ENCODE measurements around the gene HOMER2.
A peak's percentile ranks its signal among the peaks of the same experiment; 100 is the strongest.

Gene HOMER2

GRCh38 chr15:82971218-82971984, 18.9 kb upstream of the HOMER2 start:
- no peaks in the 10 kb centered on the region for H3K9me3 Mint-ChIP-seq

DNA sequence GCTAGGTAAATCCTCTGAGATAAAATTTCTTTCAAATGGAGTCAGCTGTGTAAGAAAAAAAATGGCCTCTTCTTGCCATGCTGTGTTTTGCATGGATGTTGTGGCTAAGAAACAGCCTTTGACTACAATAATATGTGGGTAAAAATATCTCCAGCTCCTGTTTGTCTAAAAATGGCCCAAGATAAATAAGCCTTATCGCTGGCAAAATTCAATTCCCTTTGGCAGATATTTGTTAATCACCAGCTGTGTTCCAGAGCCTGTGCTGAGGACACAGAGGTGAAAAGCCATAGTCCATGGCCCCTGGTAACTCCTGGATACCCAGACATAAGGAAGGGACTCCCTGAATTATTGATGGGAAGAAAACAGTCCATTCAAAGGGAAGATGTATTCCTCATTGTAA, 18.2 kb upstream of the HOMER2 start:
- H3K4me3 Mint-ChIP-seq = no peak overlapping the region
- H3K9me3 Mint-ChIP-seq = no peaks in the 10 kb centered on the region
- peaks cover 6% of the 10 kb centered on the region for H3K4me1 Mint-ChIP-seq
- no peak overlapping the region for H3K27ac Mint-ChIP-seq
- no peaks in the 10 kb centered on the region for H3K27me3 Mint-ChIP-seq
- H3K36me3 Mint-ChIP-seq = no peaks in the 10 kb centered on the region

More at GRCh38 chr15:82971218-82971984, 18.9 kb upstream of the HOMER2 start:
- Mint-ChIP-seq H3K27ac (no peak overlapping the region), H3K4me1 (no peaks in the 10 kb centered on the region), H3K27me3 (no peaks in the 10 kb centered on the region), H3K4me3 (no peak overlapping the region), H3K36me3 (no peaks in the 10 kb centered on the region)

- no peaks in the 10 kb centered on the region for H3K27me3 Mint-ChIP-seq
- H3K4me1 Mint-ChIP-seq = peaks cover 6% of the 10 kb centered on the region
- no peaks in the 10 kb centered on the region for H3K9me3 Mint-ChIP-seq
- H3K4me3 Mint-ChIP-seq = no peak overlapping the region
- no peak overlapping the region for H3K27ac Mint-ChIP-seq
- H3K36me3 Mint-ChIP-seq = no peaks in the 10 kb centered on the region
These were observed 17.7 kb upstream of the HOMER2 start for GRCh38 chr15:82970078-82970686.

- H3K9me3 Mint-ChIP-seq = no peaks in the 10 kb centered on the region
- no peaks in the 10 kb centered on the region for H3K36me3 Mint-ChIP-seq
- H3K27me3 Mint-ChIP-seq = no peaks in the 10 kb centered on the region
- peaks cover 6% of the 10 kb centered on the region for H3K4me1 Mint-ChIP-seq
- H3K4me3 Mint-ChIP-seq = no peak overlapping the region
- no peak overlapping the region for H3K27ac Mint-ChIP-seq
These were observed 16.8 kb upstream of the HOMER2 start for GRCh38 chr15:82969353-82969752.

- Mint-ChIP-seq H3K36me3 (no peaks in the 10 kb centered on the region), H3K27ac (no peak overlapping the region), H3K4me1 (peaks cover 6% of the 10 kb centered on the region), H3K4me3 (no peak overlapping the region), H3K27me3 (no peaks in the 10 kb centered on the region), H3K9me3 (no peaks in the 10 kb centered on the region)
These were observed 15.5 kb upstream of the HOMER2 start for GRCh38 chr15:82968066-82968465.

DNA sequence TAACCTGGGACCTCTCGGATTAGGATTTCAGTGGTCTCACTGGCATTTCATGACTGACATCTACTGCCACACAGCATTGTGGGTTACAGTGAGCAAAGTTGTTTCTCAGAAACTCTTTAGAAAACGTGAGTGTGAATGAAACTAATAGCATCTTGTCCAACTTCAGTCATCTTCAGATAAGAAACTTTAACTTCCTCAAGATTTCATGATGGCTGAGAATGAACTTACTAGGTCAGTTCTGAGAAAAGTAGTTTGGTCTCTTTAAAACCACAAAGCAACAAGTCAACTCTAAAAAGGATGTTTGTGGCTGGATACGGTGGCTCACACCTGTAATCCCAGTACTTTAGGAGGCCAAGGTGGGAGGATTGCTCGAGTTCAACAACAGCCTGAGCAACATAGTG, 14.2 kb upstream of the HOMER2 start:
- H3K4me1 Mint-ChIP-seq = peaks cover 6% of the 10 kb centered on the region
- no peaks in the 10 kb centered on the region for H3K36me3 Mint-ChIP-seq
- no peak overlapping the region for H3K27ac Mint-ChIP-seq
- H3K9me3 Mint-ChIP-seq = no peaks in the 10 kb centered on the region
- H3K27me3 Mint-ChIP-seq = no peaks in the 10 kb centered on the region
- H3K4me3 Mint-ChIP-seq = no peak overlapping the region

DNA sequence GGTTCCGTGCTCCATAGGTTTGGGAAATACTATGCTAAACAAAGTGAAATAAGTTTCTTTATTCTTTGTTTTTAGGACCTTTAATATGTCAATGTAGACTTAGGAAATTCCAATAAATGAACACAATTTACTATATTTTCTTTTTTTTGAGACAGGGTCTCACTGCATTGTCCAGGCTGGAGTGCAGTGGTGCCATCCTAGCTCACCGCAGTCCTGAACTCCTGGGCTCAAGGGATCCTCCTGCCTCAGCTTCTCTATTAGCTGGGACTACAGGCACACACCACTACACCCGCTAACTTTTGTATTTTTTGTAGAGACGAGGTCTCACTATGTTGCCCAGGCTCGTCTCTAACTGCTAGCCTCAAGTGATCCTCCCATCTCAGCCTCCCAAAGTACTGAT, 12.4 kb upstream of the HOMER2 start:
- H3K4me1 Mint-ChIP-seq = peaks cover 6% of the 10 kb centered on the region
- no peaks in the 10 kb centered on the region for H3K27me3 Mint-ChIP-seq
- no peaks in the 10 kb centered on the region for H3K9me3 Mint-ChIP-seq
- no peaks in the 10 kb centered on the region for H3K36me3 Mint-ChIP-seq
- no peak overlapping the region for H3K27ac Mint-ChIP-seq
- no peak overlapping the region for H3K4me3 Mint-ChIP-seq

DNA sequence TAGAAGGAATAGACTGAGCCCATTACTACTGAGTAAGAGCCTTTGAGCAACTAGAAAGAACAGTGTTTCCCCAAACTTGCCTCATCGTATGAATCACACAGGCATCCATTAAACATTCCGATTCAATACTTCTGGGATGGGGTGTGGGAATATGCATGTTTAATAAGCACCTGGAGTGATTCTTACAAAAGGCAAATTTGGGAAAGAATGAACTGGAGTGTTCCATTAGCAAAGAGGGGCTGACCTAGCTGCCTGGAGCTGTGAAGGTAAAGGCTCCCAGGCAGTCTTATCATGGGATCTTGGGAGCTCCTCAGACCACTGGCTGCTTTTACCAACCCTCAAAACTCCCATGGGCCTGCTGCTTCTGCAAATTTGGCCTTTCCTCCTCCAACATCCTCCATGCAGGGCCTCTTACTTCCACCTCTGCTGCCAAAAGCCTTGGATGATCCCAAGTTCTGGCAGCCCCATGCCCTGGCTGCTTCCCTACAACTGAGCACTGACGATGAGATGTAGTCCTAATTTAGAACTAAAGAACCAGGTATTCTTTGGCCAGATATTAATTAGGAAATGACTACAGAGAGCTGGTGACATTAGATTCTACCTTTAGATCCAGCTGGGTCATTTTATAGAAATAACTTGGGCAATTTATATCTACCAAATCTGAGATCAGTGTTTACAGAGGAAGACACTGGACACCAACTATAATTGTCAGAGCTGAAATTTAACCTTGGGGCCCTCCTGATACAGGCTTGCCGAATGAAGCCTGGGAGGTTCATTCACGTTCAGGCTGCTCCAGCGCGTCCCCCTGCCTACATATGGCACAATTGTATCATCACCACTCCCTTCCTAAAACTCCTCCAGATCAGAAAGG, 11.2 kb upstream of the HOMER2 start:
- H3K27me3 Mint-ChIP-seq = no peaks in the 10 kb centered on the region
- H3K4me1 Mint-ChIP-seq = peaks cover 6% of the 10 kb centered on the region
- no peaks in the 10 kb centered on the region for H3K36me3 Mint-ChIP-seq
- no peak overlapping the region for H3K27ac Mint-ChIP-seq
- no peaks in the 10 kb centered on the region for H3K9me3 Mint-ChIP-seq
- H3K4me3 Mint-ChIP-seq = no peak overlapping the region

DNA sequence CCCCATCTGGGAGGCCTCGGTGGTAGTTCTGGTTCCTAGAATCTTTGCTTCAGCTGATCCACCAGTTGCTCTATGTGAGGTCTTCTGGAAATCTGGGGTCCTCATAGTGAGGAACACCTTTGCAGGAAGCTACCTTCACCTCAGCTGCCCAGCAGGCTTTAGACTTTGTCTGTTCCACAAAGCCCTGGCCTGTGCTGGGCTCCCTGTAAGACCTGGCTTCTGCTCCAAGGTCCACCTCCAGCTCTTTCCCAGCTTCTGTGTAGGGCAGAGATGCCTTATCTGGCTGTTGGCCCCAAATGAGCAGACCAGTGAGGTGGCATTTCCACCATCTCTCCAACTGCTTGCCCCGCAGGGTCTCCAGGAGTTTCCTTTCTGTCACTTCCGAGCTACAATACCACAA, 8.2 kb upstream of the HOMER2 start:
- no peaks in the 10 kb centered on the region for H3K36me3 Mint-ChIP-seq
- H3K27ac Mint-ChIP-seq = no peak overlapping the region
- no peaks in the 10 kb centered on the region for H3K4me1 Mint-ChIP-seq
- no peaks in the 10 kb centered on the region for H3K9me3 Mint-ChIP-seq
- H3K4me3 Mint-ChIP-seq = no peak overlapping the region
- H3K27me3 Mint-ChIP-seq = no peaks in the 10 kb centered on the region

DNA sequence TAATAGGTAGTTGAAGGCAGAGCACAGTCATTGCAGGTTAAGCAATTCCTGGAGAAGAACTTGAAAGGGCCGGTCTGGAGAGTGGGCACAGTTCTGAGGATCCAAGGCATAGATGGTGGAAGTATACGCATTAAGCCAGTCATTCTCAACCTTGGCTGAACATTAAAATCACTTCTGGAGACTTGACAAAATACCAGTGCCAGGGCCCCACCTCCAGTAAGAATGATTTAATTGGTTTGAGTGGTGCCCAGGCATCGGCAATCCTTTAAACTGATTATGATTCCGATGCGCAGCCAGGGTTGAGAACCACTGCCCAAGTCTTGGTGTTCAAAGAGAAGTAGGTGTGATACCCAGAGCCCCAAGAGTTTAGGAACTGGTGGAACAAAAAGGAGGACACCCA, 6.9 kb upstream of the HOMER2 start:
- no peak overlapping the region for H3K27ac Mint-ChIP-seq
- no peaks in the 10 kb centered on the region for H3K9me3 Mint-ChIP-seq
- H3K4me1 Mint-ChIP-seq = no peaks in the 10 kb centered on the region
- no peaks in the 10 kb centered on the region for H3K36me3 Mint-ChIP-seq
- H3K4me3 Mint-ChIP-seq = no peak overlapping the region
- no peaks in the 10 kb centered on the region for H3K27me3 Mint-ChIP-seq

GRCh38 chr15:82958638-82959037, 6.1 kb upstream of the HOMER2 start:
- H3K27me3 Mint-ChIP-seq = no peaks in the 10 kb centered on the region
- no peak overlapping the region for H3K27ac Mint-ChIP-seq
- no peaks in the 10 kb centered on the region for H3K36me3 Mint-ChIP-seq

DNA sequence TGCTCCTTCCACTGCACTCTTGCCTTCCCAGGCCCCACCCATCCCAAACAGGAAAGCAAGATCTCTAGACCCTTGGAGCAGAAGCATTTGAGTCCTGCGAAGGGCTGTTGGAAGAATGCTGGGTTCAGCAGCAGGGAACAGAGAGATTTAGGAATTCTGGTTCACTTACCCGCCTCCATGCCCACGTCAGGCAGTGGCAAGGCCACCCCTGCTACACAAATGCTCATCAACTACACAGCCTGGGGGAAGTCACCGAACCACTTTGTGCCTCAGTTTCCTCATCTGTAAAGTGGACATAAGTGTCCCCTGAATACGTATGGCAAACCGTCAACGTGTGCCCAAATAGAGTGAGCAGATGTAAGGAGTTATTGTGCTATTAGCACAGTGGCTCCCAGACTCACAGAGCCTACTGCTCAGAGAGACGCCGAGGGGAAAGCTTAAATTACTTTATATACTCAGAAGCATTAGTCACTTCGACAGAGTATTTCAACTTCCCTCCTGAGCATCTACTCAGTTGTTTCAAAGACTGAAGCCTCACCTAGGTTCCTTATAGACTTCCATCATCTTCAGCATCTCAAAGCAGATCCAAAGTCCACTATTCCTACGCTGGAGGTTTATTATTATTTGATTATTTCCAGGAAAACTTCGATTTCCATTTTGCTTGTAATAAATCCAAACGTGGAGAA, 905 bp downstream of the HOMER2 start:
- Mint-ChIP-seq H3K27me3 (peaks cover 5% of the 10 kb centered on the region), H3K4me1 (no peaks in the 10 kb centered on the region), H3K4me3 (peak overlapping the region; percentile 82), H3K36me3 (peaks cover 1% of the 10 kb centered on the region), H3K9me3 (no peaks in the 10 kb centered on the region), H3K27ac (no peak overlapping the region)

More at GRCh38 chr15:82958638-82959037, 6.1 kb upstream of the HOMER2 start:
- H3K4me1 Mint-ChIP-seq = no peaks in the 10 kb centered on the region
- no peak overlapping the region for H3K4me3 Mint-ChIP-seq
- no peaks in the 10 kb centered on the region for H3K9me3 Mint-ChIP-seq

GRCh38 chr15:82950746-82951370, 1.7 kb downstream of the HOMER2 start:
- Mint-ChIP-seq H3K9me3 (no peaks in the 10 kb centered on the region), H3K27me3 (peaks cover 5% of the 10 kb centered on the region), H3K4me1 (no peaks in the 10 kb centered on the region), H3K4me3 (no peak overlapping the region), H3K36me3 (peaks cover 1% of the 10 kb centered on the region), H3K27ac (no peak overlapping the region)

GRCh38 chr15:82950295-82950694, 2.2 kb downstream of the HOMER2 start:
- Mint-ChIP-seq H3K36me3 (peaks cover 1% of the 10 kb centered on the region), H3K4me1 (no peaks in the 10 kb centered on the region), H3K4me3 (no peak overlapping the region), H3K27me3 (peaks cover 5% of the 10 kb centered on the region), H3K9me3 (no peaks in the 10 kb centered on the region), H3K27ac (no peak overlapping the region)

GRCh38 chr15:82946155-82946701, 6.3 kb downstream of the HOMER2 start:
- peaks cover 1% of the 10 kb centered on the region for H3K36me3 Mint-ChIP-seq
- H3K9me3 Mint-ChIP-seq = no peaks in the 10 kb centered on the region
- peaks cover 3% of the 10 kb centered on the region for H3K27me3 Mint-ChIP-seq
- H3K4me1 Mint-ChIP-seq = no peaks in the 10 kb centered on the region
- H3K4me3 Mint-ChIP-seq = no peak overlapping the region
- H3K27ac Mint-ChIP-seq = no peak overlapping the region
